ENCODE measurements around the gene USP28.
"Not testable (repeated sequence)": the region's sequence is repeated elsewhere in the genome, so short reads cannot be mapped to it uniquely, and the experiment has no call there.

USP28 gene

GRCh38 chr11:113763040-113763439 lies 112.3 kb downstream of the USP28 start:
- not testable (repeated sequence) for DNase-seq

DNA sequence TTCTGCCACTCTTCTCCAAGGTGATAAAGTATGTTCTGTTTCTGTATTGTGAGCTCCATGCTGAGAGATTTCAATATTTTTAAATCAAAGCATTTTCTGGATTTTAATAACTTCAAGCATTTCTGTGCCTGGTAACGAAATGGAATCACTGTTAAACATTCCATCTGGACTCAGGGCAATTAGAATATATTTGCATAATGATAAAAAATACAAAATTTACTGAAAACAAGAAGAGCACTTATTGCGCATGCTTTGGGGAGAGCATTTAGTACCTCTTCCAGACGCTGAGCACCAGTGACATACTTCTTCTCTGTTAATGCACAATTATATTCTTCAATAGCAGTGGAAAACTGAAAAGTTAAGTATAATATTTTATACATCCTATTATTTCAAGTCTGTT lies 115.1 kb downstream of the USP28 start:
- DNase-seq: no peak

DNA sequence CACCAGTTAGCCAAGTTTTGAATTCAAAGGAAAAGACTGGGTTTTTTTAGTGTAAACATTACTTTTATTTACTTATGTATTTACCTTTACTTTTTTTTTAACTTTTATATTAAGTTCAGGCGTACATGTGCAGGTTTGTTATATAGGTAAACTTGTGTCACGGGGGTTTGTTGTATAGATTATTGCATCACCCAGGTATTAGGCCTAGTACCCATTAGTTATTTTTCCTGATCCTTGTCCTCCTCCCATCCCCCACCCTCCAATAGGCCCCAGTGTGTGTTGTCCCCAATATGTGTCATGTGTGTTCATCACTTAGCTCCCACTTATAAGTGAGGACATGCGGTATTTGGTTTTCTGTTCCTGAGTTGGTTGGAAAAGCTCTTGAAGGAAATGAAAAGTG lies 122.4 kb downstream of the USP28 start:
- DNase-seq: no peak
